Stimulated activated CD8-positive, alpha-beta memory T cell treated with anti-CD3 and anti-CD28 coated beads, Interleukin-7, amount 100 ng/mL, for 1 hour (primary cell): ENCODE data around the gene CD109.
"Not testable (repeated sequence)": the region's sequence is repeated elsewhere in the genome, so short reads cannot be mapped to it uniquely, and the experiment has no call there.

Source experiments
- DNase-seq, 2 donors: peaks; one replicate each; pipeline ENCODE4 v3.0.0-alpha.2; 2020; ENCODE audit warnings: low read depth in 2 of 2

The CD109 gene

DNA sequence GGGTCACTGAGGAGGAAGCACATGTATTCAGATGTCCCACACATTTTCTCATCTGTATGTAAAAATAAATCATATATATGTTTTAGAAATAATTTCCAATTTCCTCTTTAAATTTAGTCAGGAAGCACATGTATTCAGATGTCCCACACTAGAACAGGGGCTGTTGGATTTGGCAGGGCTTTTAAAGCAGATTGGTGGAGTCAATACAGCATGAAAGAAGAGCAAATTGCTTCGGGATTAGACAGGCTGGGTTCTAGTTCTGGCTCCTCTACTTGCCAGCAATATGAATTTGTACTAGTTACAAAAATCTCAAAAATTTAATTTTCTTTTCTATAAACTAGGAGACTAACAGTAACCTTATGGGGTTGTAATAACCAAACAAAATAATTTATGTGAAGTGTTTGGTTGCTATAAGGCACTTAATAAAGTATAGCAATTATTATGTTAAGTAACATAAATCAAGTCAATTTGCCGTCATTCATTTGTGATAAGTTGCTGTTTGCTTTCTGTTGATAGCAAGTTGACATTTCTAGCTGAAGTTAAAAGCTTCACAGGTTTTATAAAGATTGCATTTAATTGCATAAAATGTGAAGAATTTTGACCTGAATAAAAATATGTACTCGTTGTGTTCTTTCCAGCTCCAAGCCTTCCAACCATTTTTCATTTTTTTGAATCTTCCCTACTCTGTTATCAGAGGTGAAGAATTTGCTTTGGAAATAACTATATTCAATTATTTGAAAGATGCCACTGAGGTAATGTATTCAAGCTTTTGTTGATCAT, 88.9 kb downstream of the CD109 start:
- no peak for DNase-seq

DNA sequence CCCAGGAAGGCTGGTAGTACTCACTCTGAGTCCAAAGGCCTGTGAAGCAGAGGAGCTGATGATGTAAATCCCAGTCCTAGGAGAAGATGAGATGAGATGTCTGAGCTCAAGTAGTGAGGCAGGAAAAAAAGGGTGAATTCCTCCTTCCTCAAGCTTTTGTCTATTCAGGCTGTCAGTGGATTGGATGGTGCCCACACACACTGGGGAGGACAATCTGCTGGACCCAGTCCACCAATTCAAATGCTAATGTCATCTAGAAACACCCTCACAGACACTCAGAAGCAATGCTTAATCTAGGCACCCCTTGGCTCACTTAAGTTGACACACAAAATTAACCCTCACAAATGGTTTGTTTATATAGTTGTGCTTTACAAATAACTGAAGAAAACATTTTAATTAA, 94.6 kb downstream of the CD109 start:
- DNase-seq = no peak

DNA sequence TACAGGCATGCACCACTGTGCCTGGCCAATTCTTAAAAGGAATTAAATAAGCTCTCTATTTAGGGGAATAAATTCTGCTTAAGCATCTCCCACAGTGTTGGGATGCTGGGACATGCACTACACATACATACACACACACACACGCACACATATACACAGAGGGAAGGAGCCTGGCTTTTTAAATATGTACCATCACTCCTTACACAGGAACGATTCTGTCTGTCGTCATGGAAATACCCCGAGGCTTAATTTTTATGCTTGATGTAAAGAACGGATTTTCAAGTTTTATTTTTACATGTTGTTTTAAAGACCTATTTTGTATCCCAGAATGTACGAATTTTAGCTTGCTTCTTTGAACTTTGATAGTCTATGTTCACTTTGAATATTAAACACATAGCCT, 95.3 kb downstream of the CD109 start:
- DNase-seq = no peak

DNA sequence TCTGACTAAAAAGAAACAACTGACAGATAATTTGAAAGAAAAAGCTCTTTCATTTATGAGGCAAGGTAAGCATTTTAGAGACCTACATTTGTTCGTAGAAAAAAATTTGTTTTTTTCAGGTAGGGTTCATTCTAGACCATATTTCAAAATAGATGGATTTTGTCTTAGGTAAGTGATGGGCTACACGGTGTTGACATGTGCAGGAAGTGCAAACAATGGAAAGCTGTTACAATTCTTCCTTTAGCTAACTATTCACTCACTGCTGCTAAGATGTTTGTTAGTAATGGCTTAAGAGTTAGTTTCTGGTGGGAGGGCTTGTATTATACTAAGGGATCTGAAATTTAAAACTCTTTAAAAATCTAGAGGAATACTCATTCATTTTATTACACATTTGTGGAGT, 96.7 kb downstream of the CD109 start:
- no peak for DNase-seq

DNA sequence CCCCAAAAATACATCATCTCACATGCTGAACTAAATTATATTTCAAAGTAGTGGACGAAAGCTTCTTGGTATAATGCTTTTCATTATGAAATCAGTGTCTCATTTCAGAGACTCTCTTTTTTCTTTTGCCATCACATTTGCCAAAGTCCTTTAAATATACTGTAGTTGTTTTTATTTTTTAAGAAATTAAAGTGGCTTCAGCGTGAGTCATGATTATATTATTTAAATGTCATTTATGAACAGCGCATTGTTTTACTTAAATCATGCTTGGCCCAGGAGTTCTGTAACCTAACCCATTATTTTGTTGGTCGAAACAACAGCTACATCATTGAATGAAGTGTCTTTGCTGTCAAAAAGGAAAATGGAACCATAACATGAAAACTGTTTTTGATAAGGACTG, 100.9 kb downstream of the CD109 start:
- no peak for DNase-seq

DNA sequence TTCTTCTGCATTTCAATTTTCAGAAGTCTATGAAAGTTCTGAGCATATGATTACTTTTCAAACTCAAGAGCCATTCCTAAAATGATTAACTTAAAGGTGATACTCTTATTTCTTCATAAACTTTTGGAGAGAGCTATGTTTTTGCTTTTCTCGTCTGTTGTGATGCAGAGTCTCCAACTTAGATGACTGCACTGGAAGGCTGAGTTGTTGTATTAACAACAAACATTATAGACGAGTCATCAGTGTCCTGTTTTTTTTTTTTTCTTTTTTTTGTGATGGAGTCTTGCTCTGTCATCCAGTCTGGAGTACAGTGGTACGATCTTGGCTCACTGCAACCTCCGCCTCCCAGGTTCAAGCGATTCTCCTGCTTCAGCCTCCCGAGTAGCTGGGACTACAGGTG, 101.9 kb downstream of the CD109 start:
- DNase-seq = no peak

DNA sequence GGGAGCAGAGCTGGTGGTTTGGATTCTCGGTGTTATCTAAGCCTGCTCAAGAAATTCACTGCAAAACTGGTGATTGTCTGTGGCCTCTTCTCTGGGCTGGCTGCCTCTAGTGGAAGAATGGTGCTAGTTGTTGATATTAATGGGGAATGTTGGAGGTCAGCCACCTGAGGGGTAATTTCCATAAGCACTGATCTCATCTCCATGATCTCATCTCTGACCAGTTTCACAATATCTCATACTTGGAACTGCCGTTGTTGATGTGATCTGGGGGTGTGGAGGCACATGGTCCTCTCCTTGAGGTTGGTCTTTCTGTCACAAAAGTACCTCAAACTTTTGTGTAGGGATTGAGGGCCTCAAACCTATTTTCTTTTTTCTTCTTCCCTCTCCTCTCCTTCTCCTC, 102.6 kb downstream of the CD109 start:
- DNase-seq = no peak

DNA sequence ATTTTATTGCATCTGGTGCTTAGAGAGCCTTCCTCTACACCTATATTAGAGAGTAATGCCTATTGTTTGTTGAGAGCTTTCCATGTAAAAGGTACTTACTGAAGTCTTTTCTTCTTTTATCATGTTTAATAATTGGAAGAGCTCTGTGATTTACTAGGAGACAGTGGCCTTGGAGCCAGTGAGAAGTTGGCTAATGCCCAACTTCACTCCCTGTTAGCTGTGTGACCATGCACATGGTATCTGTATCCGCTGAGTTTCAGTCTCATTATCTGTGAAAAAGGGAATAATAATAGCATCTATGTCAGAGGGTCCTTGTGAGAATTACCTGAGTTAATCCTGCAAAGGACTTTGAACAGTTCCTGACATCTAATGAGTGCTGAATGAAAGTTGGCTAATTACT, 105.0 kb downstream of the CD109 start:
- DNase-seq = no peak

DNA sequence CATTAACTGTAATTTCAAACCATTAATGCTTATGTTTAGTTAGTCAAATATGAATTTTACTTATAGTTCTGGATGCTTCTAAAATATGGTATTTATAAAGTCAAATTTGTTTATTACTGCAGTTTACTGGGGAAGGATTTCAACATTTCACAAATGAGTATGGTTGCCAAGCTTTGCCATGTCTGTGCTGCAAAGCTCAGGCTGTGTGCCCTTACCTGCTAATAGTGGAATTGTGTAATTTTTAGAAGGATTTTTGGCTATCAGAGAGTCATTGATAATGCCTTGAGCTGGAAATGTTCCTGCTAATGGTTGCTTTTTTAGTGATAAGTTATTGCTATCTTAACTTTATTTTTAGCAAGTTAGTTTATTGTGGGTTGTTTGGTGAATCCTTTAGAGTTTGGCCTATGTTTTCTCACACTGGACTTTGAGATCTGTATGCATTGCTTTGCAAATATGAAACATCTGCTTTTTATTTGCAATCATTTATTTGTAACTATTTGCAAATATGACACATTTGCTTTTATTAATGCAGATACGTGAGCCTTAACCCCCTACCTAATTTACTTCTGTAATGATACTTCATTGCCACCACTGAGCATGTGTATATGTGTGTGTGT, 105.8 kb downstream of the CD109 start:
- DNase-seq = no peak

DNA sequence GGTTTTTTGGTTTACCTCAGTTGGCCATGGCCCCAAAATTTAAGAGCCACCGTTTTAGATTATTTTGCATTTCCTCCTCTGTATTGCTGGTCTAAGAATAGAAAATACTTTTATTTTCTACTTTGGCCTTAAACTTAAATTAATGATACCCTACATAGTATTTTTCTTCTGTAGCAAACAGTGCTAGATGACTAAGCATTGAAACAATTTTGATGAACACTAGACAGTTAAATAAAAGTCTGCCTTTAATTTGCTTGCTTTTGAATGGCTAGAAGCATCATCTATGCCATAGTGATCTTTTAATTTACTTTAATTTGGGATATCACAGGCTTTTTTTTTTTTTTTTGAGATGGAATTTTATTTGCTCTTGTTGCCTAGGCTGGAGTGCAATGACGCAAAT, 106.4 kb downstream of the CD109 start:
- DNase-seq = no peak

DNA sequence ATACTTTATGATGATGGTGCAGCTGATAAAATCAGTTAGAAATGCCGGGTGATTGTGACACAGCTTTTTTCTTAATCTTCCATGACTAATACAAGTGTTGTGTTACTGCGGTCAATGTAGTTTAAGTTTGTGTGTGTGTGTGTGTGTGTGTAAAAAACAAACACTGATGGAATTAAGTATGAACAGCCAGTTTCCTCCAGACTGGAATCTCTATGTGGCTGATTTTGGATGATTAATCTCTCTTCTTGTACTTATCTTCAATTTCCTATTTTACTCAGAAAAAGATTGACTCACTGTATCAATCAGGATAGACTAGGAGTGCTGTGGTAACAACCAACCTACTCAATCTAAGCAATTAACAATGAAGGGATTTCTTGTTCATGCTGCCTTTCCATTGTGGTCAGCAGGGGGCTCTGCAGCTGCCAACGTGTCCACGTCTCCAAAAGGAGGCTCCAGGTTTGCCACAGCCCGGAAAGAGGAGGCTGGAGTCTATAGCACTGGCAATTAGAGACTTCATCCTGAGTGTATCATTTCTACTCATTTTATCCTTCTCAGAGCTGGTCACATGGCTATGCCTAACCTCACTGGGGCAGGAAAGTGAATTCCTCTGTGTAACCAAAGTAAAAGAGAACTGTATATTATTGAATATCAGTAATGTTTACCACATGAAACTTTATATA, 107.7 kb downstream of the CD109 start:
- DNase-seq = no peak

DNA sequence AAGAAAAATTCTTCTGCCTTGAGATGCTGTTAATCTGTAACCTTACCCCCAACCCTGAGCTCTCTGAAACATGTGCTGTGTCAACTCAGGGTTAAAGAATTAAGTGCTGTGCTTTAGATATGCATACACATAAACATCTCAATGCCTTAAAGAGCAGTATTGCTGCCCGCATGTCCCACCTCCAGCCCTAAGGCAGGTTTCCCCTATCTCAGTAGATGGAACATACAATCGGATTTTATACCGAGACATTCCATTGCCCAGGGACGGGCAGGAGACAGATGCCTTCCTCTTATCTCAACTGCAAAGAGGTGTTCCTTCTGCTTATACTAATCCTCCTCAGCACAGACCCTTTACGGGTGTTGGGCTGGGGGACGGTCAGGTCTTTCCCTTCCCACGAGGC, 109.2 kb downstream of the CD109 start:
- not testable (repeated sequence) for DNase-seq

DNA sequence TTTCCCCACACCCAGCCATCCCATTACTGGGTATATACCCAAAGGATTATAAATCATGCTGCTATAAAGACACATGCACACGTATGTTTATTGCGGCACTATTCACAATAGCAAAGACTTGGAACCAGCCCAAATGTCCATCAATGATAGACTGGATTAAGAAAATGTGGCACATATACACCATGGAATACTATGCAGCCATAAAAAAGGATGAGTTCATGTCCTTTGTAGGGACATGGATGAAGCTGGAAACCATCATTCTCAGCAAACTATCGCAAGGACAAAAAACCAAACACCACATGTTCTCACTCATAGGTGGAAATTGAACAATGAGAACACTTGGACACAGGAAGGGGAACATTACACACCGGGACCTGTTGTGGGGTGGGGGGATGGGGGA, 110.0 kb downstream of the CD109 start:
- DNase-seq = not testable (repeated sequence)

DNA sequence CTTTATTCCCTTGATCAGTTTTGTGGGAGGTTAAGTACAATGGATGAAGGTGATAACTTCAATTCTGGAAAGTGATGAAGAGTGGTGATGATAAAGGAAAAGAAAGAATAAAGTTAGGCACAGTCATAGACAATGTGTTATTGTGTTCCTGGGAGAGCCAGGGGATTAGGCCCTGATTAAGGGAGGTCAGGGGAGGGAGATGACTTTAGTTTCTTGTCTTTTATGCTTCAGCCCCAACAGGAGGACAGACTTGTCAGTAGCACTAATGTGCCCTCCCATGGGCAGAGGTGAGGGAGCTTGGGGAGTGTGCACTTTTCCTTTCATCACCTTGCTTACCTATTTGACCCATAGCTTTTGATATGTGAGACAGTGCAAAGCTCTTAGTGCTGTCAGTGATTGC, 115.7 kb downstream of the CD109 start:
- DNase-seq = no peak

DNA sequence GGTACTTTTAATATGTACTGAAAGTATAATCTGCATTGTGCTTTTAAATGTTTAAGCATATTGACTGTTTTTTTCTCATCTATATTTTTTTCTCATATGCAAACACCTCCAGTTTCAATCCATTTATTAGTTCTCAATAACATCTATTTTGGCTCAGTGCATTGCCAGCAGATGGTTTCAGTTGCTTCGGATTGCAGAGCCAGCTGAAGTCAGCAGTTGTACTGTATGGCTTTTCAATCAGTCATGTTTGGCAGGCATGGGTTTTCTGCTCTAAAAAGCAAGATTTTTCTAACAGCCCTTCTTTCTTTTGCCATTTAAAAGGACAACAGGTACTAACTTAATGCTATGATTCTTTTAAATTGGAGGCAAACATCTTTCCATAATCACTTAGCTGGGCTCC, 121.2 kb downstream of the CD109 start:
- DNase-seq = no peak

DNA sequence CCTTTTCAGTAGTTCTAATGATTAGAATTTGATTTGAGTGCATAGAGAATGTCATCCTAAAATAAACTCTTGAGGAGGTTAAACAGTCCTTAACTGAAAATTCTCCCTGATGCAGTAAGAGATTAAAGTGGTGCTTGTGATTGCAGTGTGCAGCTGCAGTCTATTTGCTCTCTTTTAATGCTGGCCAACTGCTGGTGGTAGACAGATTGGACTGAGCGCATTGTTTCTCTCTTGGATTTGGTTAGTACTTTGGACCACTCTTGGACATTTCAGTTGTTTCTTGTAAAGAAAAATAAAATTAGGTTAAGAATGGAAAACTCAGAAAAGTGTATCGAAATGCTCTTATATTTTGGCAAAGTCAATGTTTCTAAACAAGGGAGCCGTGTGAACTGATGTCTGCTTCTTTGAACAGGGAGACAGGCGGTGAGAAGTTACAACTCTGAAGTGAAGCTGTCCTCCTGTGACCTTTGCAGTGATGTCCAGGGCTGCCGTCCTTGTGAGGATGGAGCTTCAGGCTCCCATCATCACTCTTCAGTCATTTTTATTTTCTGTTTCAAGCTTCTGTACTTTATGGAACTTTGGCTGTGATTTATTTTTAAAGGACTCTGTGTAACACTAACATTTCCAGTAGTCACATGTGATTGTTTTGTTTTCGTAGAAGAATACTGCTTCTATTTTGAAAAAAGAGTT, 127.2 kb downstream of the CD109 start:
- DNase-seq = no peak

DNA sequence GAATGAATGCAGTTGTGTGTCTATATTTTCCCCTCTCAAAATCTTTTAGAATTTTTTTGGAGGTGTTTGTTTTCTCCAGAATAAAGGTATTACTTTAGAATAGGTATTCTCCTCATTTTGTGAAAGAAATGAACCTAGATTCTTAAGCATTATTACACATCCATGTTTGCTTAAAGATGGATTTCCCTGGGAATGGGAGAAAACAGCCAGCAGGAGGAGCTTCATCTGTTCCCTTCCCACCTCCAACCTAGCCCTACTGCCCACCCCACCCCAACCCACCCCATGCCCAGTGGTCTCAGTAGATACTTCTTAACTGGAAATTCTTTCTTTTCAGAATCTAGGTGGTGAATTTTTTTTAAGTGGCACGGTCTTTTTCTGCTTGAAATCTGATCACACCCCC, 127.8 kb downstream of the CD109 start:
- DNase-seq = no peak

DNA sequence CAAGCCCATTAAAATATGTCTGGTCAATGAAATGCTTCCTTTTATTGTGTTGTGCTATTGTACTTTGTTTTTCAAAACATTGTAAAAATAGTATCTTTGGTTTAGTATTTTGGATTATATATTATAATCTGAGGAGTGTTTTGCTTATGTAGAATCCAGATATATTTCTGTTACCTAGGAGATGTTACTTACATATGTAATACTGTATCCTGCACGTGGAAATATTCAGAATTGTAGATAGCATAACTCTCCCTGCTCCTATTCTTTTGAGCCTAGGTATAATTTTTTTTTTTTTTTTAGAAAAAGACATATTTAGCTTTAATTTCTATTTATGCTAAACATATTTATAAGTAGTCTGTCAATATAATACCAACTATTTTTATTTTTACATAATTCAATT, 130.6 kb downstream of the CD109 start:
- DNase-seq = no peak

DNA sequence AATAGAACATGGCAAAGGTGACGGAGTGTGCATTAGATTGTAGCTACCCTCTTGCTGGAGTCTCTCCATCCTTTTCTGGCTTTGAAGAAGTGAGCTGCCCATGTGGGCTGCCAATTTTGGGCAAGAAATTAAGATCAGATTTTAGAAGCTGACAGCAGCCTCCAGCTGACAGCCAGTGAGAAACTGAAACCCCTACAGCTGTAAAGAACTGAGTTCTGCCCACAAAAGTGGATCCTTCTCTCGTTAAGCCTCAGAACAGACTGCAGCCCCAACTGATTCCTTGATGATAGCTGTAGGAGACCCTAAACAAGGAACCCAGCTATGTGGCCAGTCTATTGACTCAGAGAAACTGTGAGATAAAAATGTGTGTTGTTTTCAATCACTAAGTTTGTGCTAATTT, 134.1 kb downstream of the CD109 start:
- no peak for DNase-seq

DNA sequence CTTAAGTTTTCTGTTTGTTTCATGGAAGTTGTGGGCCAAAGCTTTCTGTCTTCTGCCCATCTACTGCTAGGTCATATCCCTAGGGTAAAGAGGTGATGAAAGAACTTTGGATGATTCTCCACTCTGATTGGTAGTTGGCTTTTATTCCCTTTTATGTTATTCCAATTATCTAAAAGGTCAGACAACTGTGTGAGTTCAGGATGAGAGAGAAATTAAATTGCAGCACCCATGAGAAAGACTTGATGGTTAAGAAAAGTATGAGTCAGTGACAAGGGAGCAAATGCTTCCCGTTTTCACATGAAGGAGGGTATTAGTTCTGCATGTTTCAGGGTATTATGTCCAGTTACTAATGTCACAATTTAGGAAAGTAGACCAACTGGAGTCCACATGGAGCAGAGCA, 136.3 kb downstream of the CD109 start:
- no peak for DNase-seq

DNA sequence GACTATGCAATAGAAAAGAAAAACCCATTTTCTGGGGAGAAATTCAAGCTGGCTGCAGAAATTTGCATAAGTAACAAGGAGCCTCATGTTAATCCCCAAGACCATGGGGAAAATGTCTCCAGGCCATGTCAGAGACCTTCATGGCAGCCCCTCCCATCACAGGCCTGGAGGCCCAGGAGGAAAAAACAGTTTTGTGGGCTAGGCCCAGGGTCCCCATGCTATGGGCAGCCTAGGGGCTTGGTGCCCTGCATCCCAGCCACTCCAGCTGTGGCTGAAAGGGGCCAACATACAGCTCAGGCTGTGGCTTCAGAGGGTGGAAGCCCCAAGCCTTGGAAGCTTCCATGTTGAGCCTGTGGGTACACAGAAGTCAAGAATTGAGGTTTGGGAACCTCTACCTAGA, 148.7 kb downstream of the CD109 start:
- not testable (repeated sequence) for DNase-seq

DNA sequence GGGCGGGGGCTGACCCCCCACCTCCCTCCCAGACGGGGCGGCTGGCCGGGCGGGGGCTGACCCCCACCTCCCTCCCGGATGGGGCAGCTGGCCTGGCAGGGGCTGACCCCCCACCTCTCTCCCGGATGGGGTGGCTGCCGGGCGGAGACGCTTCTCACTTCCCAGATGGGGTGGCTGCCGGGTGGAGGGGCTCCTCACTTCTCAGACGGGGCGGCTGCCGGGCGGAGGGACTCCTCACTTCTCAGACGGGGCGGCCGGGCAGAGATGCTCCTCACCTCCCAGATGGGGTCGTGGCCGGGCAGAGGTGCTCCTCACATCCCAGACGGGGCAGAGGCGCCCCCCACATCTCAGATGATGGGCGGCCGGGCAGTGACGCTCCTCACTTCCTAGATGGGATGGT, 155.0 kb downstream of the CD109 start:
- not testable (repeated sequence) for DNase-seq
